GM19455 (cell line): ENCODE measurements around the gene EFNB2.

ENCODE experiments used
- ATAC-seq: cut with Tn5 transposase; IDR thresholded peaks from one replicate; pipeline ENCODE4 v1.9.1; 2021; ENCODE audit not compliant: unreplicated experiment

EFNB2 gene

GRCh38 chr13:106503730-106504453 lies 31.6 kb downstream of the EFNB2 start:
- ATAC-seq = no peak

- no peak for ATAC-seq
Observed at GRCh38 chr13:106503272-106503671, 32.2 kb downstream of the EFNB2 start.

- ATAC-seq = no peak
Observed at GRCh38 chr13:106500445-106500844, 35.0 kb downstream of the EFNB2 start.

GRCh38 chr13:106499896-106500295 lies 35.6 kb downstream of the EFNB2 start:
- no peak for ATAC-seq

GRCh38 chr13:106499113-106499512 lies 36.3 kb downstream of the EFNB2 start:
- ATAC-seq = no peak

GRCh38 chr13:106498571-106498970 lies 36.9 kb downstream of the EFNB2 start:
- ATAC-seq = no peak

GRCh38 chr13:106498158-106498557 lies 37.3 kb downstream of the EFNB2 start:
- ATAC-seq = no peak

- ATAC-seq = no peak
Observed at GRCh38 chr13:106497079-106497478, 38.4 kb downstream of the EFNB2 start.

- ATAC-seq = no peak
Observed at GRCh38 chr13:106496072-106496997, 39.1 kb downstream of the EFNB2 start.

- no peak for ATAC-seq
Observed at GRCh38 chr13:106494936-106495335, 40.5 kb downstream of the EFNB2 start.

- no peak for ATAC-seq
Observed at GRCh38 chr13:106494506-106494905, 41.0 kb downstream of the EFNB2 start.

GRCh38 chr13:106493533-106494220 lies 41.8 kb downstream of the EFNB2 start:
- ATAC-seq = no peak

GRCh38 chr13:106492588-106493475 lies 42.6 kb downstream of the EFNB2 start:
- ATAC-seq = no peak

- ATAC-seq = no peak
Observed at GRCh38 chr13:106491928-106492587, 43.4 kb downstream of the EFNB2 start.

- ATAC-seq = no peak
Observed at GRCh38 chr13:106491463-106491862, 44.0 kb downstream of the EFNB2 start.

GRCh38 chr13:106490569-106491321 lies 44.7 kb downstream of the EFNB2 start:
- no peak for ATAC-seq

GRCh38 chr13:106489849-106490568 lies 45.5 kb downstream of the EFNB2 start:
- ATAC-seq = no peak

- no peak for ATAC-seq
Observed at GRCh38 chr13:106488686-106489085, 46.8 kb downstream of the EFNB2 start.

- ATAC-seq = no peak
Observed at GRCh38 chr13:106488076-106488475, 47.4 kb downstream of the EFNB2 start.
